ENCODE results near the gene LRRC75A. TPM values are rescaled to one million over a fixed set of nuclear protein-coding genes. Genes with fewer than 3 reads are reported as not detected.
"Not testable (repeated sequence)": the region's sequence is repeated elsewhere in the genome, so short reads cannot be mapped to it uniquely, and the experiment has no call there.

LRRC75A gene
- 3.3 and 5.9 TPM in 2 replicates for total RNA-seq (2014; rRNA removed; shearing (Covaris generic))

GRCh38 chr17:16491703-16492612 lies at the start of gene LRRC75A:
LRRC75A (minus strand) TSS chr17:16492193; CDS start chr17:16491990, 203 bp downstream.
- Histone ChIP-seq H3K4me3 (ENCODE audit: insufficient read depth, low read depth, low read length) (peak within 1 kb of the TSS; percentile 52), H3K36me3 (replicated peaks; ENCODE audit: control insufficient read depth, insufficient read depth, low read length) (no peaks in the 10 kb centered on the region; the same call in 1 of the 2 replicates), H3K27me3 (ENCODE audit: control insufficient read depth, insufficient read depth, low read length) (peaks cover 27% of the 10 kb centered on the region)
- peak; percentile 96 for DNase-seq

- no peak for DNase-seq
- Histone ChIP-seq H3K27me3 (ENCODE audit: control insufficient read depth, insufficient read depth, low read length) (no peaks in the 10 kb centered on the region), H3K36me3 (replicated peaks; ENCODE audit: control insufficient read depth, insufficient read depth, low read length) (no peaks in the 10 kb centered on the region), H3K4me3 (ENCODE audit: insufficient read depth, low read depth, low read length) (no peak overlapping the region)
Observed at GRCh38 chr17:16537130-16537458, 45.1 kb upstream of the LRRC75A start.

GRCh38 chr17:16534236-16534635 lies 42.2 kb upstream of the LRRC75A start:
- Histone ChIP-seq H3K4me3 (ENCODE audit: insufficient read depth, low read depth, low read length) (no peak overlapping the region), H3K36me3 (replicated peaks; ENCODE audit: control insufficient read depth, insufficient read depth, low read length) (no peaks in the 10 kb centered on the region), H3K27me3 (ENCODE audit: control insufficient read depth, insufficient read depth, low read length) (no peaks in the 10 kb centered on the region)
- DNase-seq = no peak

- H3K4me3 ChIP-seq (ENCODE audit: insufficient read depth, low read depth, low read length) = no peak overlapping the region
- DNase-seq = no peak
- H3K27me3 ChIP-seq (ENCODE audit: control insufficient read depth, insufficient read depth, low read length) = no peaks in the 10 kb centered on the region; the same call in 1 of the 2 replicates
- no peaks in the 10 kb centered on the region for H3K36me3 ChIP-seq (replicated peaks; ENCODE audit: control insufficient read depth, insufficient read depth, low read length)
Observed at GRCh38 chr17:16529906-16530305, 37.9 kb upstream of the LRRC75A start.

- no peak for DNase-seq
Observed at GRCh38 chr17:16527298-16527697, 35.3 kb upstream of the LRRC75A start.

GRCh38 chr17:16525556-16525955 lies 33.6 kb upstream of the LRRC75A start:
- not testable (repeated sequence) for H3K4me3 ChIP-seq (ENCODE audit: insufficient read depth, low read depth, low read length); DNase-seq; H3K36me3 ChIP-seq (replicated peaks; ENCODE audit: control insufficient read depth, insufficient read depth, low read length); H3K27me3 ChIP-seq (ENCODE audit: control insufficient read depth, insufficient read depth, low read length)

More at GRCh38 chr17:16527298-16527697, 35.3 kb upstream of the LRRC75A start:
- H3K36me3 ChIP-seq (replicated peaks; ENCODE audit: control insufficient read depth, insufficient read depth, low read length) = no peaks in the 10 kb centered on the region
- H3K27me3 ChIP-seq (ENCODE audit: control insufficient read depth, insufficient read depth, low read length) = no peaks in the 10 kb centered on the region; the same call in 1 of the 2 replicates
- no peak overlapping the region for H3K4me3 ChIP-seq (ENCODE audit: insufficient read depth, low read depth, low read length)

- DNase-seq = peak; percentile 84
- Histone ChIP-seq H3K36me3 (replicated peaks; ENCODE audit: control insufficient read depth, insufficient read depth, low read length) (no peaks in the 10 kb centered on the region), H3K27me3 (ENCODE audit: control insufficient read depth, insufficient read depth, low read length) (no peaks in the 10 kb centered on the region; the same call in none of the 2 replicates), H3K4me3 (ENCODE audit: insufficient read depth, low read depth, low read length) (no peak overlapping the region)
Observed at GRCh38 chr17:16521070-16521727, 29.2 kb upstream of the LRRC75A start.

GRCh38 chr17:16519021-16519420 lies 27.0 kb upstream of the LRRC75A start:
- Histone ChIP-seq H3K27me3 (ENCODE audit: control insufficient read depth, insufficient read depth, low read length) (no peaks in the 10 kb centered on the region; the same call in none of the 2 replicates), H3K36me3 (replicated peaks; ENCODE audit: control insufficient read depth, insufficient read depth, low read length) (no peaks in the 10 kb centered on the region), H3K4me3 (ENCODE audit: insufficient read depth, low read depth, low read length) (no peak overlapping the region)
- DNase-seq = no peak

- H3K4me3 ChIP-seq (ENCODE audit: insufficient read depth, low read depth, low read length) = no peak overlapping the region
- no peaks in the 10 kb centered on the region; the same call in none of the 2 replicates for H3K27me3 ChIP-seq (ENCODE audit: control insufficient read depth, insufficient read depth, low read length)
- H3K36me3 ChIP-seq (replicated peaks; ENCODE audit: control insufficient read depth, insufficient read depth, low read length) = no peaks in the 10 kb centered on the region
- DNase-seq = no peak
Observed at GRCh38 chr17:16517477-16517876, 25.5 kb upstream of the LRRC75A start.

- DNase-seq = peak; percentile 40
- Histone ChIP-seq H3K4me3 (ENCODE audit: insufficient read depth, low read depth, low read length) (no peak overlapping the region), H3K27me3 (ENCODE audit: control insufficient read depth, insufficient read depth, low read length) (no peaks in the 10 kb centered on the region; the same call in none of the 2 replicates), H3K36me3 (replicated peaks; ENCODE audit: control insufficient read depth, insufficient read depth, low read length) (no peaks in the 10 kb centered on the region)
Observed at GRCh38 chr17:16516594-16517051, 24.6 kb upstream of the LRRC75A start.

GRCh38 chr17:16515933-16516332 lies 23.9 kb upstream of the LRRC75A start:
- no peaks in the 10 kb centered on the region; the same call in none of the 2 replicates for H3K27me3 ChIP-seq (ENCODE audit: control insufficient read depth, insufficient read depth, low read length)
- H3K4me3 ChIP-seq (ENCODE audit: insufficient read depth, low read depth, low read length) = no peak overlapping the region
- no peak for DNase-seq
- no peaks in the 10 kb centered on the region for H3K36me3 ChIP-seq (replicated peaks; ENCODE audit: control insufficient read depth, insufficient read depth, low read length)

GRCh38 chr17:16513873-16514272 lies 21.9 kb upstream of the LRRC75A start:
- Histone ChIP-seq H3K27me3 (ENCODE audit: control insufficient read depth, insufficient read depth, low read length) (no peaks in the 10 kb centered on the region; the same call in 1 of the 2 replicates), H3K36me3 (replicated peaks; ENCODE audit: control insufficient read depth, insufficient read depth, low read length) (no peaks in the 10 kb centered on the region), H3K4me3 (ENCODE audit: insufficient read depth, low read depth, low read length) (no peak overlapping the region)
- DNase-seq = no peak

- no peaks in the 10 kb centered on the region; the same call in 1 of the 2 replicates for H3K27me3 ChIP-seq (ENCODE audit: control insufficient read depth, insufficient read depth, low read length)
- no peaks in the 10 kb centered on the region for H3K36me3 ChIP-seq (replicated peaks; ENCODE audit: control insufficient read depth, insufficient read depth, low read length)
- no peak overlapping the region for H3K4me3 ChIP-seq (ENCODE audit: insufficient read depth, low read depth, low read length)
- peak; percentile 53 for DNase-seq
Observed at GRCh38 chr17:16512011-16512410, 20.0 kb upstream of the LRRC75A start.

- H3K27me3 ChIP-seq (ENCODE audit: control insufficient read depth, insufficient read depth, low read length) = no peaks in the 10 kb centered on the region
- DNase-seq = no peak
- no peaks in the 10 kb centered on the region for H3K36me3 ChIP-seq (replicated peaks; ENCODE audit: control insufficient read depth, insufficient read depth, low read length)
- H3K4me3 ChIP-seq (ENCODE audit: insufficient read depth, low read depth, low read length) = no peak overlapping the region
Observed at GRCh38 chr17:16511593-16511992, 19.6 kb upstream of the LRRC75A start.

Data from H7 (cell line).